ENCODE measurements around the gene OR5W2. TPM values are rescaled to one million over a fixed set of nuclear protein-coding genes. Genes with fewer than 3 reads are reported as not detected.

The OR5W2 gene
- total RNA-seq, 1 donor from 2014 or later: not detected

Other genes with a start within 250 kb of the OR5W2 start
- gene OR5D13, start 141.1 kb downstream of the OR5W2 start, total RNA-seq: not detected in 2 replicates
- gene OR5D14, start 119.0 kb downstream of the OR5W2 start, total RNA-seq: not detected in 2 replicates
- gene OR5L1, start 103.2 kb downstream of the OR5W2 start, total RNA-seq: not detected in 2 replicates
- gene OR5D18, start 95.0 kb downstream of the OR5W2 start, total RNA-seq: not detected in 2 replicates
- gene OR5L2, start 87.4 kb downstream of the OR5W2 start, total RNA-seq: not detected in 2 replicates
- gene OR5D16, start 75.8 kb downstream of the OR5W2 start, total RNA-seq: not detected in 2 replicates
- not detected in 2 replicates for gene TRIM51, start 31.3 kb downstream of the OR5W2 start, total RNA-seq
- gene OR5I1, start 21.8 kb upstream of the OR5W2 start, total RNA-seq: not detected in 2 replicates
- not detected in 2 replicates for gene OR10AG1, start 55.4 kb upstream of the OR5W2 start, total RNA-seq
- not detected in 2 replicates for gene OR5F1, start 80.0 kb upstream of the OR5W2 start, total RNA-seq
- not detected in 2 replicates for gene OR5AS1, start 113.1 kb upstream of the OR5W2 start, total RNA-seq
- gene OR8I2, start 178.7 kb upstream of the OR5W2 start, total RNA-seq: not detected in 2 replicates
- not detected in 2 replicates for gene OR8H2, start 189.1 kb upstream of the OR5W2 start, total RNA-seq
- gene OR8H3, start 207.8 kb upstream of the OR5W2 start, total RNA-seq: not detected in 2 replicates
- gene OR8J3, start 225.6 kb upstream of the OR5W2 start, total RNA-seq: not detected in 2 replicates
- gene OR8K5, start 245.7 kb upstream of the OR5W2 start, total RNA-seq: not detected in 2 replicates

Data from activated B cell treated with CpG ODN at 0.5 μM for 24 hours (primary cell).